Upper lobe of left lung (tissue), 6 donors: ENCODE data around the gene STN1. TPM values are rescaled to one million over a fixed set of nuclear protein-coding genes. Genes with fewer than 3 reads are reported as not detected.

ENCODE experiments used
- ATAC-seq, 2 donors: fragments of 200-7000 bp; cut with Tn5 transposase; one replicate each; pipeline ENCODE4 v1.9.1; 2022; ENCODE audit warnings: mild to moderate bottlenecking in 2 of 2, moderate library complexity in 2 of 2; ENCODE audit not compliant: low FRiP score in 2 of 2
- DNase-seq, 2 donors: peaks; one replicate each; pipeline ENCODE4 v3.0.0-alpha.2; 2019 to 2020
- H3K27ac ChIP-seq, 4 donors: fragments of 200-600 bp; sonication (generic); one replicate each; pipeline ENCODE4 v1.5.1; 2016 to 2019
- H3K27me3 ChIP-seq, 4 donors: fragments of 200-600 bp; sonication (generic); one replicate each; pipeline ENCODE4 v1.5.1; 2017 to 2019
- H3K36me3 ChIP-seq, 4 donors: fragments of 200-600 bp; sonication (generic); one replicate each; pipeline ENCODE4 v1.5.1; 2016 to 2019
- H3K4me1 ChIP-seq, 4 donors: fragments of 200-600 bp; sonication (generic); one replicate each; pipeline ENCODE4 v1.5.1; 2018 to 2019
- H3K4me3 ChIP-seq, 4 donors: fragments of 200-600 bp; sonication (generic); one replicate each; pipeline ENCODE4 v1.5.1; 2017 to 2019; ENCODE audit warnings: mild to moderate bottlenecking in 2 of 4, moderate library complexity in 1 of 4
- H3K9me3 ChIP-seq, 4 donors: fragments of 200-600 bp; sonication (generic); one replicate each; pipeline ENCODE4 v1.5.1; 2018 to 2019
- CTCF ChIP-seq, 6 experiments: fragments of 450-650 bp in 4 of 6; fragments of 200-600 bp in 2 of 6; sonication (generic) in 2 of 6; IDR thresholded peaks; one replicate each; pipeline ENCODE4 v1.5.1; 2016 to 2019; ENCODE audit warnings: antibody characterized with exemption in 6 of 6
- EP300 ChIP-seq, 4 donors: sonication (generic); formaldehyde crosslinking; IDR thresholded peaks; one replicate each; pipeline ENCODE4 v1.5.1; 2017; ENCODE audit warnings: antibody characterized with exemption in 4 of 4, control low read depth in 2 of 4
- POLR2A ChIP-seq, 4 donors: fragments of 450-650 bp; IDR thresholded peaks; one replicate each; pipeline ENCODE4 v1.5.1; 2016 to 2017; ENCODE audit warnings: antibody characterized with exemption in 4 of 4, mild to moderate bottlenecking in 2 of 4
- POLR2AphosphoS5 ChIP-seq, 2 donors: sonication (generic); formaldehyde crosslinking; IDR thresholded peaks; one replicate each; pipeline ENCODE4 v1.5.1; 2017; ENCODE audit warnings: antibody characterized with exemption in 2 of 2
- WGBS, 2 donors: methylation state at CpG; one replicate each; pipeline ENCODE4 v1.1.5; 2017 to 2018; 5-methylcytosine and 5-hydroxymethylcytosine counted together
- total RNA-seq, 6 donors: library from RNA; depleted of rRNA in 4 of 6; stranded (reverse); fragments of >200 nt in 4 of 6; gene quantifications; one replicate each; pipeline versions ENCODE4 v1.1.0 to v1.2.1, GENCODE V29; 2016 to 2021
- donor health status: DM: no; HTN: no; CAD: no; lungs with moderate emphysema.
- donor health status: DM: no; HTN: yes; CAD: no; lungs with severe emphysema.

STN1 gene
- total RNA-seq, 6 donors from 2014 or later, result 36.3 to 71.4 (median 53.4) TPM

- H3K4me1 ChIP-seq, result peaks cover 63 to 77% (median 73%) of the 10 kb centered on the region in 4 donors
- no peak overlapping the region for H3K4me3 ChIP-seq
- H3K36me3 ChIP-seq, result no peaks in the 10 kb centered on the region
- no peak for TF ChIP-seq CTCF (IDR thresholded peaks at IDR 0.05)
- no peak for TF ChIP-seq POLR2AphosphoS5 (IDR thresholded peaks at IDR 0.05)
- TF ChIP-seq EP300 (IDR thresholded peaks at IDR 0.05), result no peak
- TF ChIP-seq POLR2A (IDR thresholded peaks at IDR 0.05), result no peak
- DNase-seq (no peak), ATAC-seq (peak in 1 of 2 donors; percentile 23)
- WGBS, 2 donors, result 68 to 70% methylated on average over 3 of the region's 3 CpGs
- H3K27ac ChIP-seq, result peak overlapping the region; percentile 28 to 70 (median 48)
- no peaks in the 10 kb centered on the region for H3K9me3 ChIP-seq
- H3K27me3 ChIP-seq, result peaks cover 0 to 5% (median 0%) of the 10 kb centered on the region in 4 donors
Observed at GRCh38 chr10:103850572-103850895, 67.5 kb downstream of the STN1 start.

DNA sequence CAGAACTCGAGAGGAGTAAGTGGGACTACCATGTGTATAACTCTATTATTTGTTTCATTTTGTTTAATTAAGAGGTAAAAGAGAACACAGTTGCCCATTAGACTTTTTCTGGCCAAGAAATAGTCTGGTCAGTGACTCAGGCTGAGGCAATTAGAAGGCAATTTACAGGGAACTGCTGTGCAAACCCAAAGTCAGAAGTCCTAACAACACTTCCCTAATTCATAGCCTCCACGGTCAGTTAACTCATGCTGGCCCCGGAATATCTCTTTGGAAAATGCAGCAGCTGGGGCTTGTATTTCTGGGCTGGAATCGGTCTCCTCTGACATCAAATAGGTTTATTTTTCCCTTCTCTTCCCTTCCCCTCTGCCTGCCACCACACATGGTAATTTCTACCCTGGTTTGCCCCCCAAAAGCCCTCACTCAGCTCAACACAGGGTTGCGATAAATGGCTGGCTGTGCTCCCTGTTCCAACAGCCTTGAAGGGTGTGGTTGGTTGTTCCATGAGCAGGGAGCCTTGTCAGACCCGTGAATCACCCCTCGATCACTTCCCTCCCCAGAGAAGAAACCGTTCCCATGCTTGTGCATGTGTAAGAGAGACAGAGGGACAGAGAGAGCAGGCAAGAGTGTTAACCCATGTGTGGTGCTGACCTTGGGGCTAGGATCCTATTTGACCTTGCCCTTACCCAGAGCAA is 68.0 kb downstream of the STN1 start:
- peaks cover 65 to 78% (median 74%) of the 10 kb centered on the region in 4 donors for H3K4me1 ChIP-seq
- TF ChIP-seq POLR2AphosphoS5 (IDR thresholded peaks at IDR 0.05) (peak in 1 of 2 donors; percentile 24), EP300 (IDR thresholded peaks at IDR 0.05) (no peak), CTCF (IDR thresholded peaks at IDR 0.05) (no peak)
- no peaks in the 10 kb centered on the region for H3K27me3 ChIP-seq
- no peaks in the 10 kb centered on the region for H3K9me3 ChIP-seq
- H3K27ac ChIP-seq, result peak overlapping the region; percentile 28 to 70 (median 48)
- H3K36me3 ChIP-seq, result no peaks in the 10 kb centered on the region
- H3K4me3 ChIP-seq, result peak overlapping the region in 1 of 4 donors; percentile 1
- 52 to 66% methylated on average over 8 of the region's 8 CpGs for WGBS, 2 donors
- ATAC-seq (peak in 1 of 2 donors; percentile 66), DNase-seq (no peak)

GRCh38 chr10:103849212-103849877 is 68.6 kb downstream of the STN1 start:
- Histone ChIP-seq H3K27me3 (no peaks in the 10 kb centered on the region), H3K9me3 (no peaks in the 10 kb centered on the region), H3K4me3 (peak overlapping the region in 1 of 4 donors; percentile 1), H3K4me1 (peaks cover 65 to 77% (median 74%) of the 10 kb centered on the region in 4 donors), H3K27ac (peak overlapping the region; percentile 28 to 70 (median 48)), H3K36me3 (no peaks in the 10 kb centered on the region)
- TF ChIP-seq POLR2A (IDR thresholded peaks at IDR 0.05) (no peak), EP300 (IDR thresholded peaks at IDR 0.05) (no peak), CTCF (IDR thresholded peaks at IDR 0.05) (no peak), POLR2AphosphoS5 (IDR thresholded peaks at IDR 0.05) (no peak)
- 89 to 90% methylated on average over 9 of the region's 10 CpGs for WGBS, 2 donors
- ATAC-seq, result no peak
- DNase-seq, result no peak

DNA sequence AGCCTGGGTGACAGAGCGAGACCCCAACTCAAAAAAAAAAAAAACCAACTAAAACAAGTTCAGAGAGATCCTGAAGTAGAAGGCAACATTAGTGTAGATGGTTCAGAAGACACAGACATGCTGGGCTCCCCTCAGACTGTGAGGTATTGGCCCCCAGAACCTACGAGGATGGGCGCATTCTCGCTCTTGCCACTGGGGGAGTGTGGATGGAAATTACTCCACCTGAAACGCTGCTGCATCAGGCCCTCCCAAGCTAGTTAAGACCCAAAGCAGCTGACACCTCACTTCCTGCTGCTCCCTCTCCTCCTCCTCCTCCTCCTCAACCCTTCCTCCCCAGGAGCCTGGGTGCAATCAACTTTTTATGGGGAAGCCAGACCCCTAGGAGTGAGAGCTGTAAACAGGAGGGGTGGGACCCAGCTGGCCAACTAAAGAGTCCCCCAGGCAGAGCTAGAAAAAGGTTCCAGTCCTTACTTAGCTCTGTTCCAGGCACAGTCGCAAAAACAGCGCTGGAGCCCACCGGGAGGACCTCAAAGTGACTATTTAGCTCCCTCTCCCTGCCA is 70.0 kb downstream of the STN1 start:
- ATAC-seq (no peak), DNase-seq (no peak)
- Histone ChIP-seq H3K36me3 (no peaks in the 10 kb centered on the region), H3K9me3 (no peaks in the 10 kb centered on the region), H3K4me1 (peaks cover 66 to 76% (median 73%) of the 10 kb centered on the region in 4 donors), H3K27ac (no peak overlapping the region), H3K27me3 (no peaks in the 10 kb centered on the region), H3K4me3 (no peak overlapping the region)
- no peak for TF ChIP-seq POLR2A (IDR thresholded peaks at IDR 0.05)
- no peak for TF ChIP-seq POLR2AphosphoS5 (IDR thresholded peaks at IDR 0.05)
- no peak for TF ChIP-seq EP300 (IDR thresholded peaks at IDR 0.05)
- peak in 3 of 6 experiments; percentile 10 to 26 (median 22) for TF ChIP-seq CTCF (IDR thresholded peaks at IDR 0.05)
- 65 to 68% methylated on average over 8 of the region's 8 CpGs for WGBS, 2 donors
